ENCODE measurements around the gene INTS1. TPM values are rescaled to one million over a fixed set of nuclear protein-coding genes. Genes with fewer than 3 reads are reported as not detected.

The INTS1 gene
- total RNA-seq, 4 donors from 2014 or later = 19.0 to 71.6 (median 23.8) TPM

DNA sequence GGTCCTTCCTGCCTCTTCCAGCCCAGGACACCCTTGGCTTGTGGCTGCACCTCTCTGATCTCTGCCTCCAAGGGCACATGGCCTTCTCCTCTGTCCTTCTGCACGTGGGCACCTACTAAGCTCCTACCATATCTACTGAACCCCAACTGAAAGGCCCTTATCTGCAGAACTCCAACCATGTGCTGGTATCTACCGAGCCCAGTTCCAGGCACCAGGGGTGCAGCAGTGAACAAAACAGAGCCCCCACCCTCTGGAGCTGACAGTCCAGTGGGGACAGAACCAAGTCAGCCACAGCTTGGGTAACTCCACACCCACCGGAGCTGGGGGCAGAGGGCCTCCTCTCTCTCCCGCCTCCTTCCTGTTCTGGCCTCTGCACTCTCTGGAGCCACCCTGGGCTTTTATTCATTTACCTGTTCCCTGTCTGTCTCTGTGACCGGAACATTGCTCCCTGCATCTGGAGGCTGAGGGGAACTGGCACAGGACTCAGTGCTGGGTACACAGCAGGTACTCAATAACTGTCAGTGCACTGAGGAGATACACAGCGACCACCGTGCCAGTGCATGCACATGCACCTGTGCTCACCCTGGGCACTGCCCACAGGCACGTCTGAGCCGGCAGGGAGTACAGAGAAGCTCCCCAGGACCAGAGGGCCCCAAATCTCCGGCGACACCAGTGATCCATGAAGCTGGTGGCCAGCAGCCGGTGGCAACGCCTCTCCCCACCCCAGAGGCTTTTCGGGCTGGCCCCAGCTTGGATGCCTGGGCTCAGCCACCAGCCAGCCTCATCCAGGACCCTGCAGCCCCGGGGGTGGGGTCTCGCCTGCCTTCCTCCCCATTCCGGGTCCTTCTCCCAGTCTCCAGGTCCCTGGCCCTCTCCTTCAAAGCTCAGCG is 46.9 kb downstream of the INTS1 start:
- no peak for TF ChIP-seq CTCF (IDR thresholded peaks at IDR 0.05; ENCODE audit: low read depth)

GRCh38 chr7:1455955-1456354 is 48.2 kb downstream of the INTS1 start:
- TF ChIP-seq CTCF (IDR thresholded peaks at IDR 0.05; ENCODE audit: low read depth) = no peak

GRCh38 chr7:1455241-1455939 is 48.8 kb downstream of the INTS1 start:
- TF ChIP-seq CTCF (IDR thresholded peaks at IDR 0.05; ENCODE audit: low read depth) = no peak

DNA sequence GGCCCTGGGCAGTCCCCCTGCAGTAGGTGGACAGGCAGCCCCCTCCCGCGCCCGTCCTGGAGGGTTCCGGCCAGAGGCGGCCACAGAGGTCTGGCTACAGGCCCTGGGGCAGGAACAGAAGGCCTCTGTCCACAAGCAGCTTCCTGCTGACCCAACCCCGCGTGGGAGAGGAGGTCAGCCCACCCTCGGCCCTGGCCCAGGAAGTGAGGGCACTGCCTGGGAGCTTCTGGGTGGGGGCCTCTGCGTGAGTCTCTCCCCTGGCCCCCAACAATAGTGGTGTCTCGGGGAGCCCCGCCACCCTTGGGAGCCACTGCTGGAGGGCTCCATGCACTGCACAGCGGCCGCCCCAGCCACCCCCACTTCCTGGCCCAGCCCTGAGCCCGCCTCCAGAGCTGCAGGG is 49.6 kb downstream of the INTS1 start:
- no peak for TF ChIP-seq CTCF (IDR thresholded peaks at IDR 0.05; ENCODE audit: low read depth)

- TF ChIP-seq CTCF (IDR thresholded peaks at IDR 0.05; ENCODE audit: low read depth) = no peak
Observed at GRCh38 chr7:1452205-1452604, 52.0 kb downstream of the INTS1 start.

DNA sequence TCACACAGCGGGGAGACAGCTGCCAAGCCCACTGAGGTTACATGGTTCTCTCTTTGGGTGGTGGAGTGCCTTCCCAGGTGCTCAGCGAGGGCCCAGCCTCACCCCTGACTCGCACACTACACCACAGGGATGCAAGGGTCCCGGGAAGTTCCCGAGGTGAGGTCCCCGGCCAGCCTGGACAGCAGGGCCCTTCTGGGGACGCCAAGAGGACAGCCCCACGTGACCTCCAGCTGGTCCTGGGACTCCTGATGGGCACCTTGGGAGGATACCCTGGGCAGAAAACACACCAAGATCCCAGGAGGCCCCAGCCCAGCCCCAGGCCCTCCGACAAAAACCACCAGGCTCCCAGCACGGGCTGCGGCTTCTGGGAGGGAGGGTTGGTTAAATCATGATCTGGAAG is 53.2 kb downstream of the INTS1 start:
- TF ChIP-seq CTCF (IDR thresholded peaks at IDR 0.05; ENCODE audit: low read depth) = no peak

- no peak for TF ChIP-seq CTCF (IDR thresholded peaks at IDR 0.05; ENCODE audit: low read depth)
Observed at GRCh38 chr7:1450431-1450830, 53.8 kb downstream of the INTS1 start.

Data from subcutaneous adipose tissue (tissue), 4 donors.